HUES6 (cell line): ENCODE results near the gene MIGA1.
"Not testable (repeated sequence)": the region's sequence is repeated elsewhere in the genome, so short reads cannot be mapped to it uniquely, and the experiment has no call there.

Experiments
- H3K27ac ChIP-seq: 2 replicates; pipeline ENCODE4 v1.7.0; 2013; ENCODE audit warnings: low read depth, mild to moderate bottlenecking, low read length, inconsistent platforms
- H3K27me3 ChIP-seq: 2 replicates; pipeline ENCODE4 v1.6.1; 2013; ENCODE audit warnings: low read length; ENCODE audit not compliant: control insufficient read depth, insufficient read depth
- H3K36me3 ChIP-seq: 2 replicates; pipeline ENCODE4 v1.6.1; 2013; ENCODE audit warnings: low read length; ENCODE audit not compliant: control insufficient read depth, insufficient read depth
- H3K4me1 ChIP-seq: 2 replicates; pipeline ENCODE4 v1.6.1; 2013; ENCODE audit warnings: low read length; ENCODE audit not compliant: control insufficient read depth, insufficient read depth
- H3K4me3 ChIP-seq: 2 replicates; pipeline ENCODE4 v1.5.1; 2013; ENCODE audit warnings: low read depth, low read length
- H3K9ac ChIP-seq: one replicate; pipeline ENCODE4 v1.6.1; 2013; ENCODE audit warnings: mild to moderate bottlenecking, low read length
- H3K9me3 ChIP-seq: 2 replicates; pipeline ENCODE4 v1.6.1; 2013; ENCODE audit warnings: low read depth, low read length; ENCODE audit not compliant: control insufficient read depth, insufficient read depth

The MIGA1 gene

DNA sequence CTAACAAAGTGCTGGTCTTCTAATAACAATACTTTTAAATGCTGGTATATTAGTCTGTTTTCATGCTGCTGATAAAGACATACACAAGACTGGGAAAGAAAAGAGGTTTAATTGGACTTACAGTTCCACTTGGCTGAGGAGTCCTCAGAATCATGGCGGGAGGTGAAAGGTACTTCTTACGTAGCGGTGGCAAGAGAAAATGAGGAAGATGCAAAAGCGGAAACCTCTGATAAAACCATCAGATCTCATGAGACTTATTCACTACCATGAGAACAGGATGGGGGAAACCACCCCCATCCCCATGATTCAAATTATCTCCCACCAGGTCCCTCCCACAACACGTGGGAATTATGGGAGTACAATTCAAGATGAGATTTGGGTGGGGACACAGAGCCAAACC, 139.5 kb downstream of the MIGA1 start:
- H3K27me3 ChIP-seq, H3K36me3 ChIP-seq, H3K9me3 ChIP-seq: not testable (repeated sequence)

DNA sequence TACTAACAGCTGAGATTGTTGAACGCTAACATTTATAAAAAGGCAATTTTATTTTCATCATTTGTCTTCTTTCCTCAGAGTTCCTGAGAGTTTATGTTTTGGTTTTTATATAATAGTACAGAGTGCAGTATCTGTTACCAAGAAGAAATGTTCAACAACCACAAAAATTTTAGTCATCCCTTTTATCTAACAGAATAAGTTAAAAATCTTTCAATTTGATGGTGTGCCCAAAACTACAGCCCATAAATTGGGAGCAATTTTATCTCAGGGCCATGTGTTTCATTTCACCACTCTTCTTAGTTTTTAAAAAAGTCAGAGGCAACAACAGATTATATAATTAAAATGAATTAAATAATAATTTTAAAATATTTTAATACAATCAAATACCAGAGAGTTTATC, 146.1 kb downstream of the MIGA1 start:
- Histone ChIP-seq H3K27ac (no peak overlapping the region), H3K4me1 (no peaks in the 10 kb centered on the region), H3K9ac (no peak overlapping the region), H3K4me3 (no peak overlapping the region), H3K36me3 (no peaks in the 10 kb centered on the region), H3K27me3 (no peaks in the 10 kb centered on the region), H3K9me3 (no peaks in the 10 kb centered on the region)

More for the DNA sequence above, 139.5 kb downstream of the MIGA1 start:
- not testable (repeated sequence) for H3K4me3 ChIP-seq, H3K9ac ChIP-seq, H3K27ac ChIP-seq, H3K4me1 ChIP-seq

DNA sequence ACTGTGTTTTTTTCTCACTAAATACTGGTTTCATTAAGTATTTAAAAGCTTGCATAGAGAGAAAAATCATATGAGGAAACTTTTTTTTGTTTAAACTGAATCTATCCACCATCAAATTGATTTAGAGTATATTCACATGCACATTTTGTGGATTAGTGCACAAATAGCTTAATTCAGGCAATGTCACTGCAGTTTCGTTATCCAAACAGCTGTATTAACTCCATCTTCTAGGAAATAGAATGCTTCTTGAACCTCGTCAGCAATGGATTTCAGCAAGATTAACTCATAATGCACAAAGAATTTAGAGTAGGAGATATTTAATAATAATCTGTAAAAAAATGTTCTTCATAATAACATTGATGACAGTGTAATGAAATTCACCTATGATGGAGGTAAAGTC, 146.5 kb downstream of the MIGA1 start:
- Histone ChIP-seq H3K4me1 (no peaks in the 10 kb centered on the region), H3K27me3 (no peaks in the 10 kb centered on the region)

DNA sequence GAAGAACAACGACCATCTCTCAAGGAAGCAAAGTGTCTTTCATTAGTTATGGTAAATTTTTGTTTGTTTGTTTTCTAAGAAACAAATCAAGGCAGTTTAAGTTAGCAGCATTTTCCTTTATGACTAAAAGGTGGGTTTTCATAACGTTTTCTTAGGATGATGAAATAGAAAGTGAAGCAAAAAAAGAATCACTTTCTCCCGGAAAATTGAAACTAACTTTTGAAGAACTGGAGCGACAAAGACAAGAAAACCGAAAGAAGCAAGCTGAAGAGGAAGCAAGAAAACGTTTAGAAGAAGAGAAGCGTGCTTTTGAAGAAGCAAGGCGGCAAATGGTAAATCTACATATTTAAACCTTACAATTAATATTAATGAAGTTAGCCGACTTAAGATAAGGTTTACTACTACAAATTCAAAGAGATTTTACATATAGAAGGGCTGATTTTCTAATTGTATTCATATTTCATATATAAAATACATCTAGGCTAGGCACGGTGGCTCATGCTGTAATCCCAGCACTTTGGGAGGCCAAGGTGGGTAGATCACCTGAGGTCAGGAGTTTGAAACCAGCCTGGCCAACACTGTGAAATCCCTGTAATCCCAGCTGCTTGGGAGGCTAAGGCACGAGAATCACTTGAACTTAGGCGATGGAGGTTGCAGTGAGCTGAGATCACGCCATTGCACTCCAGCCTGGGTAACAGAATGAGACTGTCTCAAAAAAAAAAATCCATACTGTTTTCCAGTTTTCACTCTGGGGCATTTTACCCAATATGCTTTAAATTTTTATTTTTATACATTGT, 147.3 kb downstream of the MIGA1 start:
- no peaks in the 10 kb centered on the region for H3K4me1 ChIP-seq
- H3K27ac ChIP-seq = no peak overlapping the region
- H3K4me3 ChIP-seq = no peak overlapping the region
- no peak overlapping the region for H3K9ac ChIP-seq
- no peaks in the 10 kb centered on the region for H3K27me3 ChIP-seq
- no peaks in the 10 kb centered on the region for H3K36me3 ChIP-seq
- H3K9me3 ChIP-seq = no peaks in the 10 kb centered on the region

More for the DNA sequence above, 146.5 kb downstream of the MIGA1 start:
- no peak overlapping the region for H3K4me3 ChIP-seq
- H3K36me3 ChIP-seq = no peaks in the 10 kb centered on the region
- no peaks in the 10 kb centered on the region for H3K9me3 ChIP-seq
- no peak overlapping the region for H3K9ac ChIP-seq
- H3K27ac ChIP-seq = no peak overlapping the region

DNA sequence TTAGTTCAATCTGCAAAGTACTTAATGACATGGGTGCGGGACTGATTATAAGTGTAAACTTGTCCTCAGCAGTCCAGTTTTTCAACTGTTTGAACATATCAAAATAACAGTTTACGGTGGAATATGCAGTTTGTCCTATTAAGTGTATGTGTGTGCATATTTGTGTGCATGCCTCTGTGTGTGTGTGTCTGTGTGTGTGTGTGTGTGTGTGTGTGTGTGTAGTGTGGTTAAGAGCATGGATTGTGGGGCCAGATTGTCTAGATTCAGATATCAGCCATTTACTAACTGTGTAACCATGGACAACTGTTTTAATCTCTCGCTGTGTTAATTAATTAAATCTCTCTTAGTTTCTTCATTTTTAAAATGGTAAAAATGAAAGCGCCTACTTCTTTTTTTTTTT, 148.0 kb downstream of the MIGA1 start:
- Histone ChIP-seq H3K4me3 (no peak overlapping the region), H3K36me3 (no peaks in the 10 kb centered on the region), H3K9ac (no peak overlapping the region), H3K4me1 (no peaks in the 10 kb centered on the region), H3K27me3 (no peaks in the 10 kb centered on the region), H3K9me3 (no peaks in the 10 kb centered on the region), H3K27ac (no peak overlapping the region)
